Measurements from ENCODE around the gene BRS3. TPM values are rescaled to one million over a fixed set of nuclear protein-coding genes. Genes with fewer than 3 reads are reported as not detected.

BRS3 gene
- total RNA-seq, 1 donor from 2014 or later: not detected

Other genes with a start within 250 kb of the BRS3 start
- 10.8 TPM for gene MAP7D3, start 236.5 kb upstream of the BRS3 start, total RNA-seq
- gene ADGRG4, start 187.0 kb upstream of the BRS3 start, total RNA-seq: not detected
- gene HTATSF1, start 9.6 kb downstream of the BRS3 start, total RNA-seq: 58.7 TPM
- not detected for gene VGLL1, start 44.3 kb downstream of the BRS3 start, total RNA-seq
- gene CD40LG, start 160.2 kb downstream of the BRS3 start, total RNA-seq: 0.15 TPM